H9 (cell line): ENCODE results near the gene ABCD1. TPM values are rescaled to one million over a fixed set of nuclear protein-coding genes. Genes with fewer than 3 reads are reported as not detected.

ENCODE experiments used
- DNase-seq: peaks from one replicate; pipeline ENCODE4 v3.0.0-alpha.2; 2017
- H2AFZ ChIP-seq: one replicate; pipeline ENCODE4 v1.6.1; 2013; ENCODE audit warnings: mild to moderate bottlenecking, low read length, control low read depth, moderate library complexity
- H2AK5ac ChIP-seq: 2 replicates; pipeline ENCODE4 v1.6.1; 2013; ENCODE audit warnings: low read length, control low read depth, mixed read lengths; ENCODE audit not compliant: insufficient read length
- H2BK120ac ChIP-seq: one replicate; pipeline ENCODE4 v1.6.1; 2013; ENCODE audit warnings: low read depth, mild to moderate bottlenecking, low read length, control low read depth, inconsistent platforms; ENCODE audit not compliant: poor library complexity, severe bottlenecking
- H2BK12ac ChIP-seq: 2 replicates; pipeline ENCODE4 v1.6.1; 2013; ENCODE audit warnings: low read length, control low read depth, mixed read lengths, low read depth; ENCODE audit not compliant: insufficient read length
- H2BK15ac ChIP-seq: 2 replicates; pipeline ENCODE4 v1.6.1; 2013; ENCODE audit warnings: low read depth, low read length, control low read depth
- H2BK20ac ChIP-seq: one replicate; pipeline ENCODE4 v1.6.1; 2013; ENCODE audit warnings: low read depth, mild to moderate bottlenecking, low read length, control low read depth, inconsistent platforms; ENCODE audit not compliant: poor library complexity, severe bottlenecking
- H2BK5ac ChIP-seq: 2 replicates; pipeline ENCODE4 v1.6.1; 2013; ENCODE audit warnings: low read length, control low read depth, mixed read lengths; ENCODE audit not compliant: insufficient read length
- H3K14ac ChIP-seq: 2 replicates; pipeline ENCODE4 v1.6.1; 2013; ENCODE audit warnings: low read length, control low read depth; ENCODE audit not compliant: insufficient read depth
- H3K18ac ChIP-seq: 2 replicates; pipeline ENCODE4 v1.6.1; 2013; ENCODE audit warnings: low read depth, mild to moderate bottlenecking, mixed read lengths, low read length, control low read depth; ENCODE audit not compliant: insufficient read length
- H3K23ac ChIP-seq: 2 replicates; pipeline ENCODE4 v1.6.1; 2013; ENCODE audit warnings: low read length, control low read depth, mixed read lengths, low read depth; ENCODE audit not compliant: insufficient read length
- H3K23me2 ChIP-seq: 2 replicates; pipeline ENCODE4 v1.6.1; 2013; ENCODE audit warnings: low read depth, mild to moderate bottlenecking, mixed read lengths, low read length, control low read depth; ENCODE audit not compliant: insufficient read length, poor library complexity, severe bottlenecking
- H3K27ac ChIP-seq: 2 replicates; pipeline ENCODE4 v1.5.1; 2013; ENCODE audit warnings: low read length, control low read depth, mixed read lengths, low read depth; ENCODE audit not compliant: insufficient read length
- H3K27me3 ChIP-seq: 2 replicates; pipeline ENCODE4 v1.6.1; 2013; ENCODE audit warnings: low read length, control low read depth, inconsistent platforms; ENCODE audit not compliant: insufficient read depth
- H3K4ac ChIP-seq: 2 replicates; pipeline ENCODE4 v1.6.1; 2013; ENCODE audit warnings: low read depth, mild to moderate bottlenecking, control low read depth, inconsistent platforms, low read length, moderate library complexity
- H3K4me1 ChIP-seq: 2 replicates; pipeline ENCODE4 v1.6.1; 2013; ENCODE audit warnings: low read length, control low read depth, inconsistent platforms; ENCODE audit not compliant: insufficient read depth
- H3K4me2 ChIP-seq: 2 replicates; pipeline ENCODE4 v1.6.1; 2013; ENCODE audit warnings: low read length, control low read depth, mixed read lengths; ENCODE audit not compliant: insufficient read length, insufficient read depth
- H3K56ac ChIP-seq: 2 replicates; pipeline ENCODE4 v1.6.1; 2013; ENCODE audit warnings: low read depth, mild to moderate bottlenecking, mixed read lengths, low read length, control low read depth; ENCODE audit not compliant: insufficient read length
- H3K79me1 ChIP-seq: 2 replicates; pipeline ENCODE4 v1.6.1; 2013; ENCODE audit warnings: low read depth, mild to moderate bottlenecking, moderate library complexity, low read length, control low read depth, inconsistent platforms; ENCODE audit not compliant: insufficient read depth, poor library complexity, severe bottlenecking
- H3K79me2 ChIP-seq: 2 replicates; pipeline ENCODE4 v1.6.1; 2013; ENCODE audit warnings: low read length, control low read depth, inconsistent platforms; ENCODE audit not compliant: insufficient read depth
- H3K9ac ChIP-seq: 2 replicates; pipeline ENCODE4 v1.6.1; 2013; ENCODE audit warnings: low read length, control low read depth, mixed read lengths; ENCODE audit not compliant: insufficient read length; ENCODE audit errors: extremely low read depth
- H3K9me3 ChIP-seq: one replicate; pipeline ENCODE4 v1.6.1; 2013; ENCODE audit warnings: low read depth, low read length, inconsistent platforms; ENCODE audit not compliant: control insufficient read depth
- H3T11ph ChIP-seq: one replicate; pipeline ENCODE4 v1.6.1; 2013; ENCODE audit warnings: mild to moderate bottlenecking, low read length, control low read depth, inconsistent platforms
- H4K20me1 ChIP-seq: one replicate; pipeline ENCODE4 v1.6.1; 2013; ENCODE audit not compliant: control insufficient read depth, insufficient read length, insufficient read depth
- H4K5ac ChIP-seq: 2 replicates; pipeline ENCODE4 v1.6.1; 2013; ENCODE audit warnings: low read depth, mild to moderate bottlenecking, mixed read lengths, low read length, control low read depth; ENCODE audit not compliant: insufficient read length
- H4K8ac ChIP-seq: replicated peaks from 2 replicates; pipeline ENCODE4 v1.6.1; 2013; ENCODE audit warnings: low read length, control low read depth, mixed read lengths, low read depth; ENCODE audit not compliant: insufficient read length
- H4K91ac ChIP-seq: 2 replicates; pipeline ENCODE4 v1.6.1; 2013; ENCODE audit warnings: low read depth, mild to moderate bottlenecking, moderate library complexity, mixed read lengths, low read length, control low read depth; ENCODE audit not compliant: insufficient read length
- H3K27ac Mint-ChIP-seq, 3 experiments: 2 replicates in 2 of 3; 3 replicates in 1 of 3; pipeline ENCODE4 v1.8.0; 2020 to 2021; ENCODE audit warnings: mixed read lengths in 3 of 3, mild to moderate bottlenecking in 1 of 3, moderate library complexity in 1 of 3
- H3K27me3 Mint-ChIP-seq: 2 replicates; pipeline ENCODE4 v1.8.0; 2021; ENCODE audit warnings: low read depth, mild to moderate bottlenecking, moderate library complexity, mixed read lengths
- H3K36me3 Mint-ChIP-seq, 3 experiments: 2 replicates in 2 of 3; 3 replicates in 1 of 3; pipeline ENCODE4 v1.8.0; 2020 to 2021; ENCODE audit warnings: low read depth in 3 of 3, mixed read lengths in 3 of 3; ENCODE audit not compliant: insufficient read depth in 1 of 3
- H3K4me1 Mint-ChIP-seq, 2 experiments: 2 replicates each; pipeline ENCODE4 v1.8.0; 2020; ENCODE audit warnings: mixed read lengths in 2 of 2
- H3K4me3 Mint-ChIP-seq, 2 experiments: 2 replicates in 1 of 2; 3 replicates in 1 of 2; pipeline ENCODE4 v1.8.0; 2020 to 2021; ENCODE audit warnings: mild to moderate bottlenecking in 2 of 2, mixed read lengths in 2 of 2, moderate library complexity in 1 of 2
- H3K9me3 Mint-ChIP-seq, 2 experiments: 2 replicates in 1 of 2; 3 replicates in 1 of 2; pipeline ENCODE4 v1.8.0; 2020; ENCODE audit warnings: mild to moderate bottlenecking in 2 of 2, mixed read lengths in 2 of 2, moderate library complexity in 1 of 2
- CTCF ChIP-seq: fragments of 200-600 bp; sonication (generic); conservative IDR thresholded peaks from 3 replicates; pipeline ENCODE4 v1.8.0; 2021; ENCODE audit warnings: antibody characterized with exemption, mild to moderate bottlenecking
- WGBS: extraction: QIAGEN DNeasy Blood & Tissue Kit; methylation state at CpG from one replicate; pipeline ENCODE4 v1.1.7; 2013; ENCODE audit warnings: missing lambda C conversion rate, low lambda C conversion rate, mixed read lengths; ENCODE audit not compliant: insufficient read length; ENCODE audit errors: extremely low coverage; 5-methylcytosine and 5-hydroxymethylcytosine counted together
- total RNA-seq: library from RNA; stranded (reverse); gene quantifications from 2 replicates; pipeline ENCODE4 v1.2.1, GENCODE V29; 2021

Gene ABCD1
- total RNA-seq, 1 experiment from 2014 or later = 11.1 TPM

- no CpG with 5 or more reads among the region's 11 CpGs for WGBS
- Histone ChIP-seq H4K91ac (no peak overlapping the region), H2AK5ac (no peak overlapping the region), H2AFZ (no peak overlapping the region), H3K4me1 (no peaks in the 10 kb centered on the region), H2BK5ac (no peak overlapping the region), H3K9me3 (peaks cover 8% of the 10 kb centered on the region), H3K9ac (no peak overlapping the region), H3K27ac (no peak overlapping the region), H3K79me1 (no peaks in the 10 kb centered on the region), H2BK12ac (no peak overlapping the region), H3K14ac (no peak overlapping the region), H3T11ph (no peak overlapping the region), H3K23ac (no peak overlapping the region), H2BK120ac (no peak overlapping the region), H3K56ac (no peak overlapping the region), H3K4me2 (no peak overlapping the region), H3K18ac (no peak overlapping the region), H3K79me2 (no peaks in the 10 kb centered on the region), H3K27me3 (no peaks in the 10 kb centered on the region), H4K5ac (no peak overlapping the region), H3K4ac (no peak overlapping the region), H4K20me1 (no peaks in the 10 kb centered on the region), H2BK20ac (no peak overlapping the region), H3K23me2 (no peaks in the 10 kb centered on the region), H2BK15ac (no peak overlapping the region), H4K8ac (no peak overlapping the region)
- DNase-seq = peak; percentile 56
- Mint-ChIP-seq H3K9me3 (peaks cover 41 to 65% of the 10 kb centered on the region in 2 experiments), H3K27me3 (peaks cover 2% of the 10 kb centered on the region; the same call in 1 of the 2 replicates), H3K36me3 (peaks cover 12 to 24% (median 13%) of the 10 kb centered on the region in 3 experiments; a peak in 6 of 7 replicates), H3K27ac (no peak overlapping the region), H3K4me1 (peaks cover 4 to 8% of the 10 kb centered on the region in 2 experiments), H3K4me3 (no peak overlapping the region)
- TF ChIP-seq CTCF = peak; percentile 45
These were observed 57.7 kb downstream of the ABCD1 start for GRCh38 chrX:153782313-153782712.
